Parathyroid adenoma (tissue), 2 donors: ENCODE results near the gene SOCS3.

Experiments used
- H2AFZ ChIP-seq: fragments of 300-600 bp; sonication (generic); one replicate; pipeline ENCODE4 v1.7.0; 2017; ENCODE audit warnings: antibody characterized with exemption, mild to moderate bottlenecking
- H3K27ac ChIP-seq: fragments of 300-600 bp; sonication (generic); one replicate; pipeline ENCODE4 v1.7.0; 2017
- H3K27me3 ChIP-seq: fragments of 300-600 bp; sonication (generic); one replicate; pipeline ENCODE4 v1.7.0; 2017; ENCODE audit warnings: low read length; ENCODE audit not compliant: control insufficient read depth, insufficient read depth
- H3K36me3 ChIP-seq: fragments of 300-600 bp; sonication (generic); one replicate; pipeline ENCODE4 v1.7.0; 2017; ENCODE audit warnings: low read length; ENCODE audit not compliant: control insufficient read depth, insufficient read depth
- H3K4me1 ChIP-seq: fragments of 300-600 bp; sonication (generic); one replicate; pipeline ENCODE4 v1.7.0; 2017; ENCODE audit warnings: control low read depth
- H3K4me2 ChIP-seq: fragments of 300-600 bp; sonication (generic); one replicate; pipeline ENCODE4 v1.7.0; 2017; ENCODE audit warnings: low read length
- H3K4me3 ChIP-seq: fragments of 300-600 bp; sonication (generic); one replicate; pipeline ENCODE4 v1.7.0; 2017; ENCODE audit warnings: low read depth, low read length
- H3K79me2 ChIP-seq: fragments of 300-600 bp; sonication (generic); one replicate; pipeline ENCODE4 v1.7.0; 2017; ENCODE audit warnings: control low read depth
- H3K9ac ChIP-seq: fragments of 300-600 bp; sonication (generic); one replicate; pipeline ENCODE4 v1.7.0; 2017; ENCODE audit warnings: mild to moderate bottlenecking
- H3K9me3 ChIP-seq: fragments of 300-600 bp; sonication (generic); one replicate; pipeline ENCODE4 v1.7.0; 2017; ENCODE audit warnings: low read length; ENCODE audit not compliant: control insufficient read depth
- TF ChIP-seq, protein P1 (sequence below): fragments of 300-600 bp; sonication (generic); IDR thresholded peaks from one replicate; pipeline ENCODE4 v1.7.0; 2017; ENCODE audit warnings: antibody characterized with exemption, mild to moderate bottlenecking
- donor health status: primary hyperparathyroidism.

SOCS3 gene

DNA sequence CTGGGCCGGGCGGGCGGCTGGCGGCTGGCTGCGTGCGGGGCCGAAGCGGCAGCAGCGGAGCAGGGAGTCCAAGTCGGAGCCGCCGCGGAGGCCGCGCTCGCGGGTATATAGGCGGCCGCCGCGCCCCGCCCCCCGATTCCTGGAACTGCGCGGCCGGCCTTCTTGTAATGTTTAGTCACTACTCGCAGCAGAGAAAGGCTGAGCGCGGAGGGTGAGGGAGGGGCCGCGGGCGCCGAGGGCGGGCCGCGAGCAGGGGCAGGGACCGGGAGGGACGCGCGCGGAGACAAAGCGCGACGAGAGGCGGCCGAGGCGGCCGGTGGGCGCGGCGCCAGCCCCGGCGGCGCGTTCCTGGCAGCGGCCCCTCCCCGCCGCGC is at the start of gene SOCS3:
SOCS3 (minus strand) TSS at position 81 of the 374 bp plus-strand sequence. CDS start 982 bp downstream, outside the sequence.
- Histone ChIP-seq H3K27me3 (no peaks in the 10 kb centered on the region), H3K9ac (peak within 1 kb of the TSS; percentile 83), H2AFZ (peak within 1 kb of the TSS; percentile 90), H3K4me1 (no peaks in the 10 kb centered on the region), H3K4me3 (peak within 1 kb of the TSS; percentile 65), H3K79me2 (no peaks in the 10 kb centered on the region), H3K4me2 (peak within 1 kb of the TSS; percentile 91), H3K9me3 (no peaks in the 10 kb centered on the region), H3K27ac (peak within 1 kb of the TSS; percentile 81), H3K36me3 (no peaks in the 10 kb centered on the region)
- TF ChIP-seq, protein P1, sequence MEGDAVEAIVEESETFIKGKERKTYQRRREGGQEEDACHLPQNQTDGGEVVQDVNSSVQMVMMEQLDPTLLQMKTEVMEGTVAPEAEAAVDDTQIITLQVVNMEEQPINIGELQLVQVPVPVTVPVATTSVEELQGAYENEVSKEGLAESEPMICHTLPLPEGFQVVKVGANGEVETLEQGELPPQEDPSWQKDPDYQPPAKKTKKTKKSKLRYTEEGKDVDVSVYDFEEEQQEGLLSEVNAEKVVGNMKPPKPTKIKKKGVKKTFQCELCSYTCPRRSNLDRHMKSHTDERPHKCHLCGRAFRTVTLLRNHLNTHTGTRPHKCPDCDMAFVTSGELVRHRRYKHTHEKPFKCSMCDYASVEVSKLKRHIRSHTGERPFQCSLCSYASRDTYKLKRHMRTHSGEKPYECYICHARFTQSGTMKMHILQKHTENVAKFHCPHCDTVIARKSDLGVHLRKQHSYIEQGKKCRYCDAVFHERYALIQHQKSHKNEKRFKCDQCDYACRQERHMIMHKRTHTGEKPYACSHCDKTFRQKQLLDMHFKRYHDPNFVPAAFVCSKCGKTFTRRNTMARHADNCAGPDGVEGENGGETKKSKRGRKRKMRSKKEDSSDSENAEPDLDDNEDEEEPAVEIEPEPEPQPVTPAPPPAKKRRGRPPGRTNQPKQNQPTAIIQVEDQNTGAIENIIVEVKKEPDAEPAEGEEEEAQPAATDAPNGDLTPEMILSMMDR: no peak

- peaks cover 50% of the 10 kb centered on the region for H3K79me2 ChIP-seq
- H3K9me3 ChIP-seq: no peaks in the 10 kb centered on the region
- no peak overlapping the region for H3K27ac ChIP-seq
- peaks cover 3% of the 10 kb centered on the region for H3K4me1 ChIP-seq
- no peaks in the 10 kb centered on the region for H3K36me3 ChIP-seq
- no peak overlapping the region for H3K9ac ChIP-seq
- H3K4me2 ChIP-seq: no peak overlapping the region
- TF ChIP-seq, protein P1: no peak
- H3K4me3 ChIP-seq: no peak overlapping the region
- H3K27me3 ChIP-seq: no peaks in the 10 kb centered on the region
- no peak overlapping the region for H2AFZ ChIP-seq
These were observed 49.5 kb upstream of the SOCS3 start for GRCh38 chr17:78409191-78409928.

DNA sequence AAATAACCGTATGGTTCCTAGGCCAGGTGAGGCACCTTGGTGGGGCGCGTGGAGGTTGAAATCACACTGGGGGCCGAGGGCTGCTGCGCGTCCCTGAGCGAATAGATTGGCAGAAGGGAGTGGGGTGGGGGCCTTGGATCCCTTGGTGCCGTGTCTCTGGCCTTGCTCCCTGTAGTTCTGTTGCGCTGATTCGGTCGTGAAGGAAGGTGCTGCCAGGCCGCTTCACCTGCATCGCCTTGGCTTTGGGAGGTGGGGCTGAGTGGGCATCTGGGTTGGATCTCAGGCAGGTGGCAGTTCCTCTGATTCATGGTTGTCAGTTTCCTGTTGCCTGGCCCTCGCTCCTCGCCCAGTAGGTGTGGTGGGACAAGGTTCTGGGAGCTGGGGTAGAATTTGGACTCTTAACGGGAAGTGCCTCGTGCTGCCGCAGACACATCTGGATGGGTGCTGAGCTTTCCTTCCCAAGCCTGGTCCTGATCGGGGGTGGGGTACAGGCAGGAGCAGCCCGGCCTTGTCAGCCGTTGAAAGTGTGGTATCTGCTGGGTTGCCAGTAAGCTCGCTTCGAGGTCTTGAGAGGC is 48.7 kb upstream of the SOCS3 start:
- TF ChIP-seq, protein P1: no peak
- Histone ChIP-seq H3K4me2 (no peak overlapping the region), H3K9ac (no peak overlapping the region), H3K79me2 (peaks cover 53% of the 10 kb centered on the region), H3K4me3 (no peak overlapping the region), H3K4me1 (peaks cover 3% of the 10 kb centered on the region), H3K9me3 (no peaks in the 10 kb centered on the region), H3K27ac (no peak overlapping the region), H3K27me3 (no peaks in the 10 kb centered on the region), H2AFZ (no peak overlapping the region), H3K36me3 (no peaks in the 10 kb centered on the region)

GRCh38 chr17:78407387-78408000 is 47.6 kb upstream of the SOCS3 start:
- Histone ChIP-seq H3K9me3 (no peaks in the 10 kb centered on the region), H3K9ac (no peak overlapping the region), H3K27me3 (no peaks in the 10 kb centered on the region), H2AFZ (no peak overlapping the region), H3K79me2 (peaks cover 56% of the 10 kb centered on the region), H3K36me3 (no peaks in the 10 kb centered on the region), H3K4me2 (no peak overlapping the region), H3K27ac (no peak overlapping the region), H3K4me3 (no peak overlapping the region), H3K4me1 (peaks cover 3% of the 10 kb centered on the region)
- TF ChIP-seq, protein P1: no peak
